ENCODE results near the gene MYH9. TPM values are rescaled to one million over a fixed set of nuclear protein-coding genes. Genes with fewer than 3 reads are reported as not detected.

Gene MYH9
- polyA plus RNA-seq, 1 donor from 2014 or later = 7.1 TPM

DNA sequence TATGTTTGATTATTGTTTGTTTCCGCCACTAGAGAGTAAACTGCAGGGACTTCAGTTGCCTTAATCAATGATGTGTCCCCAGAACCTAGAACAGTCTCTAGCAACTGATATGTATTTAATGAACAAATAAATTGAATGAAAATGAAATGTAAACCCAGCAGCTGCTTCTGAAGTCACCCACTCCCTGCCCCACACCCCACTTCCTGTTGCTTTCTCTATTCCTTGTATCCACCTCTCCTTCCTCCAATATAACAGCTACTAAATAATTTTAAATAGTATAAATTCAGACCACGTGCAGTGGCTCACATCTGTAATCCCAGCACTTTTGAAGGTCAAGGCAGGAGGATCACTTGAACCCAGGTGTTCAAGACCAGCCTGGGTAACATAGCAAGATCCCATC is 15.8 kb downstream of the MYH9 start:
- Histone ChIP-seq H2AFZ (ENCODE audit: low read depth, low read length) (no peak overlapping the region), H4K20me1 (ENCODE audit: insufficient read depth) (no peaks in the 10 kb centered on the region), H3K4me2 (ENCODE audit: low read length) (no peak overlapping the region)

DNA sequence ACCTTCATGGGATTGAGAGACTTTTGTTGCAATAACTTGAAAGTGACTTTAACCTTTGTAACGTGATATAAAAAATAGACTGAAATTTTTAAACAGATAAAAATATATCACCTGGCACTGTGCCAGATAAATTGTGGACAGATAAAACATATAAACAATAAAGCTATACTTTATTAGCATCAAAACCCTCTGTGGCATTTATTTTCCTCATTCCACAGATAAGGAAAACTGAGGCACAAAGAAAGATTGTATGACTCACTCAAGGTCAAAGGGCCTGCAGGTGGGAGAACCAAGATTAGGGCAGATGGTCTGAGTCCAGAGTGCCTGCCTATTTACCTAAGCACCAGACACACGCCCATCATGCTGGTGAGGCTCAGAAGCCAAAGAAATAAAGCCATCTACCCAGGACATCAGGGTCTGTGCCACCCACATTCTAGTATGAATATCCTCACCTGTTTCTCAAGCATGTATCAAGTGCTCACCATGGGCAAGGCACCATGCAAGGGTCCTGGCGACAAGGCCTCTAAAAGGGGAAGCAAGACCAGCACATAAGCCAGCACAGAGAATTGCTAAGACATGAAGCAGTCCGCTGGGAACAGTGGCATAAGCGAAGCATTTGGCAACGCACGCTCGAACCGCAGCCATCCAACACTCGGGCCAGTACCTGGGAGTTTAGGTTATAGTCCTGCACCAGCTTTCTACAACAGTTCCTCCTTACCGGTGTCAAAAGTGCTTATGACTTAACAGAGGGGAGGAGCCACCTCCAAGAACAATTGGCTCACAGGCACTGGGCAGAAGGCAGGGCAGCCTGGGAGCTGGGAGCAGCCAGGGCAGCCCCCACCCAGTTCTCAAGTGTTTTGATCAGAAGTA is 17.6 kb downstream of the MYH9 start:
- no peaks in the 10 kb centered on the region for H3F3A ChIP-seq (ENCODE audit: insufficient read depth, low read length, poor library complexity, severe bottlenecking)
- H3K79me2 ChIP-seq (replicated peaks; ENCODE audit: insufficient read depth, low read length) = peaks cover 38% of the 10 kb centered on the region
- H4K20me1 ChIP-seq (ENCODE audit: insufficient read depth) = no peaks in the 10 kb centered on the region
- H3K4me3 ChIP-seq (ENCODE audit: low read length) = no peak overlapping the region
- no peak overlapping the region for H3K4me2 ChIP-seq (ENCODE audit: low read length)
- no peaks in the 10 kb centered on the region for H3K27me3 ChIP-seq (ENCODE audit: insufficient read depth, low read depth, low read length)
- H3K9ac ChIP-seq (ENCODE audit: low read length) = no peak overlapping the region
- H3K36me3 ChIP-seq (ENCODE audit: insufficient read depth, low read length) = no peaks in the 10 kb centered on the region
- no peaks in the 10 kb centered on the region for H3K9me3 ChIP-seq (ENCODE audit: low read length)
- H3K9me2 ChIP-seq (ENCODE audit: insufficient read depth, low read length) = no peaks in the 10 kb centered on the region
- H2AFZ ChIP-seq (ENCODE audit: low read depth, low read length) = no peak overlapping the region
- no peak overlapping the region for H3K27ac ChIP-seq (ENCODE audit: low read length)
- TF ChIP-seq, protein P1, sequence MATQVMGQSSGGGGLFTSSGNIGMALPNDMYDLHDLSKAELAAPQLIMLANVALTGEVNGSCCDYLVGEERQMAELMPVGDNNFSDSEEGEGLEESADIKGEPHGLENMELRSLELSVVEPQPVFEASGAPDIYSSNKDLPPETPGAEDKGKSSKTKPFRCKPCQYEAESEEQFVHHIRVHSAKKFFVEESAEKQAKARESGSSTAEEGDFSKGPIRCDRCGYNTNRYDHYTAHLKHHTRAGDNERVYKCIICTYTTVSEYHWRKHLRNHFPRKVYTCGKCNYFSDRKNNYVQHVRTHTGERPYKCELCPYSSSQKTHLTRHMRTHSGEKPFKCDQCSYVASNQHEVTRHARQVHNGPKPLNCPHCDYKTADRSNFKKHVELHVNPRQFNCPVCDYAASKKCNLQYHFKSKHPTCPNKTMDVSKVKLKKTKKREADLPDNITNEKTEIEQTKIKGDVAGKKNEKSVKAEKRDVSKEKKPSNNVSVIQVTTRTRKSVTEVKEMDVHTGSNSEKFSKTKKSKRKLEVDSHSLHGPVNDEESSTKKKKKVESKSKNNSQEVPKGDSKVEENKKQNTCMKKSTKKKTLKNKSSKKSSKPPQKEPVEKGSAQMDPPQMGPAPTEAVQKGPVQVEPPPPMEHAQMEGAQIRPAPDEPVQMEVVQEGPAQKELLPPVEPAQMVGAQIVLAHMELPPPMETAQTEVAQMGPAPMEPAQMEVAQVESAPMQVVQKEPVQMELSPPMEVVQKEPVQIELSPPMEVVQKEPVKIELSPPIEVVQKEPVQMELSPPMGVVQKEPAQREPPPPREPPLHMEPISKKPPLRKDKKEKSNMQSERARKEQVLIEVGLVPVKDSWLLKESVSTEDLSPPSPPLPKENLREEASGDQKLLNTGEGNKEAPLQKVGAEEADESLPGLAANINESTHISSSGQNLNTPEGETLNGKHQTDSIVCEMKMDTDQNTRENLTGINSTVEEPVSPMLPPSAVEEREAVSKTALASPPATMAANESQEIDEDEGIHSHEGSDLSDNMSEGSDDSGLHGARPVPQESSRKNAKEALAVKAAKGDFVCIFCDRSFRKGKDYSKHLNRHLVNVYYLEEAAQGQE (IDR thresholded peaks at IDR 0.05; ENCODE audit: borderline replicate concordance) = no peak
- TF ChIP-seq POLR2AphosphoS5 (IDR thresholded peaks at IDR 0.05) = no peak
- no peak for TF ChIP-seq TAF1 (IDR thresholded peaks at IDR 0.05; ENCODE audit: low read depth)
- no peak for TF ChIP-seq CTCF (IDR thresholded peaks at IDR 0.05; ENCODE audit: poor library complexity, severe bottlenecking)
- no peak for TF ChIP-seq EP300 (conservative IDR thresholded peaks at IDR 0.05; ENCODE audit: poor library complexity, severe bottlenecking)
- no peak for TF ChIP-seq MXI1 (conservative IDR thresholded peaks at IDR 0.05; ENCODE audit: poor library complexity, severe bottlenecking)
- no peak for TF ChIP-seq RAD21 (conservative IDR thresholded peaks at IDR 0.05)
- TF ChIP-seq SMC3 (conservative IDR thresholded peaks at IDR 0.05; ENCODE audit: poor library complexity) = no peak

More for the DNA sequence above, 15.8 kb downstream of the MYH9 start:
- Histone ChIP-seq H3K4me3 (ENCODE audit: low read length) (no peak overlapping the region), H3K27me3 (ENCODE audit: insufficient read depth, low read depth, low read length) (no peaks in the 10 kb centered on the region), H3K27ac (ENCODE audit: low read length) (no peak overlapping the region), H3K9me3 (ENCODE audit: low read length) (no peaks in the 10 kb centered on the region), H3K36me3 (ENCODE audit: insufficient read depth, low read length) (no peaks in the 10 kb centered on the region), H3K9ac (ENCODE audit: low read length) (no peak overlapping the region), H3F3A (ENCODE audit: insufficient read depth, low read length, poor library complexity, severe bottlenecking) (no peaks in the 10 kb centered on the region), H3K9me2 (ENCODE audit: insufficient read depth, low read length) (no peaks in the 10 kb centered on the region), H3K79me2 (replicated peaks; ENCODE audit: insufficient read depth, low read length) (peaks cover 38% of the 10 kb centered on the region)
- TF ChIP-seq MXI1 (conservative IDR thresholded peaks at IDR 0.05; ENCODE audit: poor library complexity, severe bottlenecking) (no peak), RAD21 (conservative IDR thresholded peaks at IDR 0.05) (no peak), TAF1 (IDR thresholded peaks at IDR 0.05; ENCODE audit: low read depth) (no peak), POLR2AphosphoS5 (IDR thresholded peaks at IDR 0.05) (no peak), EP300 (conservative IDR thresholded peaks at IDR 0.05; ENCODE audit: poor library complexity, severe bottlenecking) (no peak), SMC3 (conservative IDR thresholded peaks at IDR 0.05; ENCODE audit: poor library complexity) (no peak), EZH2 (IDR thresholded peaks at IDR 0.05; ENCODE audit: borderline replicate concordance, insufficient read depth, low read length, poor library complexity, severe bottlenecking) (no peak), CTCF (IDR thresholded peaks at IDR 0.05; ENCODE audit: poor library complexity, severe bottlenecking) (no peak)
- TF ChIP-seq, protein P1 (IDR thresholded peaks at IDR 0.05; ENCODE audit: borderline replicate concordance) = no peak
